ENCODE data around the gene LKAAEAR1.

The LKAAEAR1 gene

GRCh38 chr20:64077876-64078551 is 6.2 kb downstream of the LKAAEAR1 start:
- DNase-seq = no peak

- DNase-seq = no peak
Observed at GRCh38 chr20:64077541-64077875, 6.7 kb downstream of the LKAAEAR1 start.

- DNase-seq = no peak
Observed at GRCh38 chr20:64077094-64077493, 7.1 kb downstream of the LKAAEAR1 start.

- DNase-seq = no peak
Observed at GRCh38 chr20:64076061-64076997, 7.9 kb downstream of the LKAAEAR1 start.

- DNase-seq = no peak
Observed at GRCh38 chr20:64075556-64075955, 8.6 kb downstream of the LKAAEAR1 start.

- no peak for DNase-seq
Observed at GRCh38 chr20:64074963-64075362, 9.2 kb downstream of the LKAAEAR1 start.

GRCh38 chr20:64074184-64074789 is 9.9 kb downstream of the LKAAEAR1 start:
- no peak for DNase-seq

GRCh38 chr20:64073476-64074183 is 10.6 kb downstream of the LKAAEAR1 start:
- no peak for DNase-seq

GRCh38 chr20:64072498-64073063 is 11.6 kb downstream of the LKAAEAR1 start:
- no peak for DNase-seq

- DNase-seq = no peak
Observed at GRCh38 chr20:64071341-64072332, 12.6 kb downstream of the LKAAEAR1 start.

GRCh38 chr20:64070244-64070993 is 13.8 kb downstream of the LKAAEAR1 start:
- no peak for DNase-seq

- DNase-seq = no peak
Observed at GRCh38 chr20:64069614-64070243, 14.5 kb downstream of the LKAAEAR1 start.

GRCh38 chr20:64069209-64069613 is 15.0 kb downstream of the LKAAEAR1 start:
- DNase-seq = no peak

- DNase-seq = no peak
Observed at GRCh38 chr20:64068386-64069208, 15.6 kb downstream of the LKAAEAR1 start.

GRCh38 chr20:64067733-64068307 is 16.4 kb downstream of the LKAAEAR1 start:
- DNase-seq = no peak

- DNase-seq = no peak
Observed at GRCh38 chr20:64067005-64067632, 17.1 kb downstream of the LKAAEAR1 start.

GRCh38 chr20:64065974-64066343 is 18.2 kb downstream of the LKAAEAR1 start:
- DNase-seq = no peak
